D721Med (cell line): ENCODE results near the gene PSMB5.

ENCODE experiments used
- DNase-seq: peaks from one replicate; pipeline ENCODE4 v3.0.0; 2011; ENCODE audit warnings: low spot score; ENCODE audit not compliant: insufficient read length
- FAIRE-seq: peaks from 2 replicates; lab custom pipeline; 2011; peaks lifted over from hg19 to GRCh38; lab: Jason Lieb, UNC
- CTCF ChIP-seq: IDR thresholded peaks from 2 replicates; pipeline ENCODE4 v1.5.1; 2012; ENCODE audit warnings: mild to moderate bottlenecking, control low read depth; ENCODE audit not compliant: insufficient read depth; ENCODE audit errors: missing control alignments

Gene PSMB5

GRCh38 chr14:23002592-23002991, 32.1 kb downstream of the PSMB5 start:
- DNase-seq (no peak), FAIRE-seq (no peak)
- TF ChIP-seq CTCF = no peak

GRCh38 chr14:23000860-23001259, 33.8 kb downstream of the PSMB5 start:
- no peak for TF ChIP-seq CTCF
- no peak for DNase-seq
- FAIRE-seq = no peak

GRCh38 chr14:22998329-22999012, 36.2 kb downstream of the PSMB5 start:
- FAIRE-seq (no peak), DNase-seq (no peak)
- no peak for TF ChIP-seq CTCF

GRCh38 chr14:22997676-22998323, 36.9 kb downstream of the PSMB5 start:
- DNase-seq (no peak), FAIRE-seq (no peak)
- no peak for TF ChIP-seq CTCF

GRCh38 chr14:22996768-22997654, 37.7 kb downstream of the PSMB5 start:
- TF ChIP-seq CTCF = no peak
- FAIRE-seq (no peak), DNase-seq (no peak)

GRCh38 chr14:22995889-22996625, 38.6 kb downstream of the PSMB5 start:
- DNase-seq = no peak
- FAIRE-seq = no peak
- TF ChIP-seq CTCF = no peak
